Fibroblast of skin of left biceps (primary cell): ENCODE results near the gene RTP3.

Source experiments
- DNase-seq, 2 experiments: peaks; one replicate each; pipeline ENCODE4 v3.0.0-alpha.2; 2013; ENCODE audit warnings: low read depth in 2 of 2

Gene RTP3

DNA sequence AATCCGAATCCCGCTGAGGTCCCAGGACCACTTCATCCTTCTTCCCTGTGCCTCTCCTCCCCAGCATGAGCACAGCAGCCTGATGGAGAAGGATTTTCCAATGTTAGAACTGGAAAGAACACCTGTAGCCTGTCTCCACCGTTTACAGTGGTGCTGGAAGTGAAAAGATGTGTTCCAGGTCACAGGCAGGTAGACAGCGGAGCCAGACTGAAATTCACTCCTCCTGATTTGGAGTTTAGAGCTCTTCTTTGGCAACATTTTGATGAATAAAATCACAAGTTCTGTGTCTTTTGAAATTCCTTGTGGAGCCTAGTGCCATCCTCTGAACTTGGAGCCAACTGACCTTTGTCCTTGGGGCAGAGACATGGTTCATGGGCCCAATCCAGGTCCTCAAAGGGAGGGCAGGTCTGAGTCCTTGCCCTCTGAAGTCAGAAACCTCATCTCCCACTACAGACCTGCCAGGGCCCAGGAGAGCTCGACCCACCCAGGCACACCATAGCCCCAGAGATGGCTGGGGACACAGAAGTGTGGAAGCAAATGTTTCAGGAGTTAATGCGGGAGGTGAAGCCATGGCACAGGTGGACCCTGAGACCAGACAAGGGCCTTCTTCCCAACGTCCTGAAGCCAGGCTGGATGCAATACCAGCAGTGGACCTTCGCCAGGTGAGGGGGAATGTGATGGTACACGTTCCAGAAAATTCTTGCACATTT lies at the start of gene RTP3:
Gene RTP3 (plus strand): TSS at position 421 of the 710 bp plus-strand sequence. CDS start 87 bp downstream, at position 508.
- DNase-seq, result no peak

GRCh38 chr3:46448721-46449120 lies 49.1 kb upstream of the RTP3 start:
- no peak for DNase-seq

DNA sequence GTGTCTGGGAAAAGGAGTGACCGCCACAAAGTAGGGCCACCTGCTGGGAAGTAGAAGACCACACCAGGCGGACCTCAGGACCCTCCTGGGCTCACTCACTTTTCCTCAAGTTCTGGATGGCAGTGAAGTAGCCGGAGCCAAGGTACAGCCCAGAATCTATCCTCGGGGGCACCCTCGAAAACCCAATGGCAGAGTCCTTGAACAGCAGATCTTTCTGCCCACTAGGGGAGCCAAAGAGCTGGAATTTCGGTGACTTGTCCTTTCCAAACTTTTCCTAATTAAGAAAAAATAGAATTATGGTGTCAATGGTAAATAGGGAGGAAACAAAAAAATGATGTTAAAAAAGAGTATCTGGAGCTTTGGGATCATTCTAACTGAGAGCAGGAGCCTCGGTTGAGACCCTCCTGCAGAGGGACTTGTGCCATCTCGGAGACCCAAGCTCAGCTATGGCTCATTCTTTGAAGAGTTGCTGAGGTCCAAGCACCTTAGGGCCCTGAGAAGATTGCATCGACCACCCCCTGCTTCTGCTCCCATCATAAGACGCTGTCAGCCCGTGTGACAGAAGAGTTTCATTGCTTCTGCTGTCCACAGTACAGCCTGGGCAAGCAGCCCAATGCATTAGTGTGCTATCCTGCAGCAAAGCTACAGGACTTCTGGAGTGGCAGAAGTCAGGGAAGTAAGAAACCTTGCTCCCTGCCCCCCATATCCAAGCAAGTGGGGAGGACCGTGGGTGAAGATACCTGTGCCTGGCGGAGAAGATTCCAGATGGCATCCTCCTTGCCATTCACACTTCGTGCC lies 47.8 kb upstream of the RTP3 start:
- no peak for DNase-seq

DNA sequence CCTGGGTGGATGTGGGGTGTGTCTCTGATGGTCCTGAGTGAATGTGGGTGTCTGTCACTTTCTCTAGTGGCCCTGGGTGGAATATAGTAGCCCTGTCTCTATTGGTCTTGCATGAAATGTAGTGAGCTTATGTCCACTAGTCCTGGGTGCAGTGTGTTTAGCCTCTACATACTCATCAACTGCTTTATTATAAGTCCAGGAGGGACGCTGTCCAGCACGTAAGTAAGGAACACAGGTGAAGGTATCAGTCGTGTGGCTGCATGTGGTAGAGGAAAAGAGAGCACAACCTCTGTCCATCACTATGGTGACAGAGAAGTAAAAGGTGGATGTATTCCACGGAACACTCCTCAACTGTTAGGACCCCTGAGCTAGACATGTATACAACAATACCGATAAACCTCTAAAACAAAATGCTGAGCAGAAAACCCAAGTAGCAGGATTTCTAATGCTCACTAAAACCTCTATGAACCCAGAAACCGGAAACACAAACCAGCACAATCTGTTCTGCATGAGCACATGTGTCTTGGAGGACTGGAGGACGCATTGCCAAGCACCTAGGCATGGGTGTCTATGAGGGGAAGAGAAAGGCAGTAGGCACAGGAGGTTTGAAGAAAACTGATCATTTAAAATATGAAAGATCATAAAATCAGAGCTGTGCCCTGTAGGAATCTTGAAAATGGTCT lies 44.1 kb upstream of the RTP3 start:
- DNase-seq, result no peak

GRCh38 chr3:46454209-46454595 lies 43.6 kb upstream of the RTP3 start:
- no peak for DNase-seq

- DNase-seq, result no peak
Observed at GRCh38 chr3:46454606-46455005, 43.2 kb upstream of the RTP3 start.

- DNase-seq, result no peak
Observed at GRCh38 chr3:46455231-46456115, 42.3 kb upstream of the RTP3 start.

- no peak for DNase-seq
Observed at GRCh38 chr3:46456118-46456517, 41.7 kb upstream of the RTP3 start.

DNA sequence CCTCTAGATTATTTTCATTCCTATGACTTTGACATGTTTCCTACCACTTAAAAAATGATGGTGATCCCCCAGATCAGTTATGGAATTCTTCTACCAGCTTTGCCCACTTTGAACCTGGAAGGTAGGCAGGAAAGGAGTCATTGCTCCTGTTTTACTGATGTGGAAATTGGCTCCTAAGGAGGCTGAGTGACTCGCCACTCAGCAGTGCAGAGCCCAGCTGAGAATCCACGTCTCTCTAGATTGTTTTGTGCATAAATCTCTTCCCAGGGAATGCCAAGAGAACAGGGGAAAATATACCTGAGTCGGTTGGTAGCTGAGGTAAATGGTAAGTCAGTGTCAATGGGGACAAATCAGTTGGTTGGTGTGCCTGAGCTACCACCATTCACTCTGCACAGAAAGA lies 37.7 kb upstream of the RTP3 start:
- DNase-seq, result no peak

DNA sequence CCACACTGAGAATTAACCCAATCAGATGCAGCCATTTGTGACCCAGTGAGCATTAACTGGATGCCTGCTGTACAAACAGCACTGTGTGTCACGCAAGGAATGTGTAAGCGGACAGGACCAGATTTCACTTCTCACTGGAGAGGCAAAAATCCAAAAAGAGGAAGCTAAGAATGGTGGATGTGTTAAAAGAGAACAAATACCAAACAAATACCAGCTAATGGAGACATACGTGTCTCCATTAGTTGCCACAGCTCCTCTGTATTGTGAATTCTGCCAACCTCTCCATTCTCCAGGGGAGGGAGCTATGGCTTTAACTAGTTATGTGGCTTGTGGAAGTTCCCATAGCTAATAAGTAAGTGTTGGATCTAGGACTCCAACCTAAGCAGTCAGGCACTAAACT lies 35.7 kb upstream of the RTP3 start:
- no peak for DNase-seq

DNA sequence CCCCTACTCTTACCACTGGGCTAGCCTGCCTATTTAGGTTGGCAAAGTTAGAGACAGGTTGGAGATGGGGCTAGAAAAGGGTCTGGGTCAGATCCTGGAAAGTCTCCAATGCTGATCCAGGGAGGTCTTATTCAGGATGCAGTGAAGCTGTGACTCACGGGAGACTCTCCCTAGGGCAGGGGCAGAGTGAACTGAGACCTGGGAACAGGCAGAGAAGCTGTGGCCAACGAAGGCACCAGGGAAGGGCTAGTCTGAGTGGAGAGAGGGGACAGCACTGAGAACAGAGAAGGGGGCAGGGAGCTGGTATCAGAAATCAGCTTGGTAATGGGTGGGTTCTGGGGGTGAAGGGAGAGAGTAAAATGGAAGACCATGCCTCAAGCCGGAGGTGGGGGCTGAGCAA lies 35.3 kb upstream of the RTP3 start:
- no peak for DNase-seq

DNA sequence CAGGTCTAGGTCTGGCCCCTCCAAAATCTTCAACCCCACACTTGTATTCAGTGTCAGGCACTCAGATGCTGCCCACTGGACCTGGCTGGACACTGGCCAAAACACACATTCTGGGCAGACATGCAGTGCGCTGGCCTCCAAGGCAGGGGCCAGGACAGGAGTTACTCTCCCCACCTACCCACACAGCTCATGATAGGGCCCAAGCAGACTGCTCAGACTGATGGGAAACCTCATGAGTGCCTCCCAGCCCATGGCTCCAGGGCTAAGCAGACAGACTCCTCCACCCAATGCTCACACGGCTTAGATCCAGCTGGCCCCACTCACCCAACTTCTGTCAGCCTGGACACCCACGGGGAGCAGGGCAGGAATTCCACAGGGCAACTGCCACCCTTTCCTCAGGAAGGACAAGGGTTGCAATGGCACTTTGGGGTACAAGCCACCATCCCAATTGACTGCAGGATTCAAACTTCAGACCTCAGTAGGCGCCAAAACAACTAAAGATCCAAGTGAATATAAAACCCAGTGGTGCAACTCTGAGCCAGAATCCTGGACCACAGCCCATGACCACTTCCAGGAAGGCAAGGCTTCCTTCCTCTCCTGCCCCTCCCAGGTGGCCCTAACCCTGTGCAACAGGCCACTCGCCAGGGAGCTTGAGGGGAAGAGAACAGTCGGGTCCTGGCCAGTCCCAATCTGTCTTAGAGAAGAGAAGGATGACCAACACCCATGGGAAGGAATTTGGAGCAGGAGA lies 34.5 kb upstream of the RTP3 start:
- no peak for DNase-seq

DNA sequence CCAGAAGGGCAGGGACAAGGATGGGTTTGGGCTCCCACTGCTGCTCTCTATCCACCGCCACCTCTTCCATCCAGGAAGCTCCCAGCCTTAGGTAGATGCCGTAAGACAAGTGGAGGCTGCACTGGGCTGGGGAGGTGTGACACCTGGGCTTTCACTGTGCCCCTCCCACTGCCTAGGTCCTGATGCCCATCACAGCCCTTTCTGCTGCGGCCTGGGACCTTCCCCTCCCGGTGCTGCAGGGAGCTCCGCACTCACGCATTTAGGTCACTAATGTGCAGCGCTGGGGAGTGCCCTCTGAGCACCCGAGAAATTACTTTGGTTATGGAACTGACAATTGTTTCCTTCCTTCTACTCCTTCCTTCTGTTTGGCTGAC lies 33.9 kb upstream of the RTP3 start:
- DNase-seq, result no peak

DNA sequence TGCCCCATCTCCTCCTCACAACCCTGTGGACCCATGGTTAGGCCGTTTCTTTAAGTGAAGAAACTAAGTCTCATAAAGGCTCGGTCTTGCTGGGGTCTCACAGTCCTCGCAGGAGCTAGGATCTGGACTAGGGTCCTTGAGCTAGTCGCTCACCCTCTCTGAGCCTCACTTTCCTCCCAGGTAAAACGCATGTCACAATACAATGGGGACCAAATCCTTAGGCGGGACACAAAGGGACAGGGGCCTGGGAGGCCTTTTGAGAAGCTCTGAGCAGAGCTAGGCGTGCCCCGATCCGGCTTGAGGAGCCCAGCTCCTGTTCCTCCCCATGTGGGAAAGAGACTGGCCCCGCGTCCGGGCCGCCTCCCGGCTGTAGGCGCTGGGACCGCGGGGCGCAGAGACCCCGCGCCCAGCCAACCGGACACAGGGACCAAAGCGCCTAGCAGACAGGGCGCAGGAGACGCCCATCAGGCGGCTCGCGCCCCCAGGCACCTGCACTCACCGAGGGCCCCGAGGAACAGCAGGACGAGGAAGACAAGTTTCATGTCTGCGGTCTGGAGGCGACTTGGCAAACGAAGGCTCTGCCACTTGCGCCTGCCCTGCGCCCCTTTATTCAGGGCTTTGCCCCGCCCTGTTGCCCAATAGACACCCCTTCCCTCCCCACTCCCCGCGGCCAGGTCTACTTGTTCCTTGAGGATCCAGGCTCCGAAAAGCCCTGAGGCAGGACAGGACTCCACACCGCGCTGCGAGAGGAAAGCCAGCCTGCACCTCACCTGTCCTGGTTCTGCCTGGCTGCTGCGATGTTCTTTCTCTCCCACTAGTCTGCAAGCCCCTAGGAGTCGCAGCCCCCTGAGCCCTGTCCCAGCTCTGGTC lies 33.2 kb upstream of the RTP3 start, which contains the start of gene LTF:
Gene LTF (minus strand): TSS at position 580 of the 870 bp plus-strand sequence. CDS start 38 bp downstream, at position 542.
- DNase-seq, result no peak

- DNase-seq, result no peak
Observed at GRCh38 chr3:46465196-46465520, 32.6 kb upstream of the RTP3 start.

DNA sequence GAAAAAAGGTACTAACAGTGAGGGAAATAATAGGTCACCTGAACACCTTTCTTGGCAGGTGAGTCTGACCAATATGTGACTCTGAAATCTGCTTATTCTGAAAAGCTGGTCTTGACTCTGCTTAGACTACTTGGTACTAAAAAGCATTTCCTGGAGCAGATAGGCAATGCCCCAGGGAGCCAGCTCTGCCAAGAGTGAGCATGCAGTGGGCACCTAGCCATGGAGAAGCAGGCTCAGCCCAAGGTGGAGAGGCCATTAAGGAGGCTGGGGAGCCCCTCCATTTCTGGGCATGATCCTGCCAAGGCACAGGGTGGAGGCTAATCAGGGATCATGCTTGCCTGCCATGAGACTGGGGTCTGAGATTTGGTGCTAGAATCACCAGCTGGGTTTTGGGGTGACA lies 31.5 kb upstream of the RTP3 start:
- DNase-seq, result no peak

DNA sequence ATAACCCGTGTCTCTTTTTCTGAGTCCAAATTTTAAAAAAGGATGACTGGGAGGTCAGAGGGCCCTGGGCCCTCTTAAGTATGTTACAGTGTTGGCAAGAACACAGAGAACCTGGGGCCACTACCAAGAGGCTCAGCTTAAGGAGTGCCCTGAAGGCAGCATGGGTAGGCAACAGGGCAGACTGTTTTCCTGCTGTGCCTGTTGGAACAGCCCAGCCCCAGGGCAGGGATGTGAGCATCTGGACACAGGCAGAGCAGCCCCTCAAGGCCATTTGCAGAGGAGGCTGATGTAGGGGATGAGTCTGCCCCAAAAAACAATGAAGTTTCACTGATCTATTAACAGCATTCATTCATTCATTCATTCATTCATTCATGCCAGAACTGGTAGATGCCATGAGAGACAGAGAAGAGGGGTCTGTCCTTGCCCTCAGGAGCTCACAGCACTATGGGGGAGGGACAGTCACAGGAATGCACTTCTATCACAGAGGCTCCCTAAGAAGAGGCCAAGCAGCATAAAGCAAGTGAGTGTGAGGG lies 30.8 kb upstream of the RTP3 start:
- DNase-seq, result no peak

- no peak for DNase-seq
Observed at GRCh38 chr3:46467562-46467961, 30.2 kb upstream of the RTP3 start.

DNA sequence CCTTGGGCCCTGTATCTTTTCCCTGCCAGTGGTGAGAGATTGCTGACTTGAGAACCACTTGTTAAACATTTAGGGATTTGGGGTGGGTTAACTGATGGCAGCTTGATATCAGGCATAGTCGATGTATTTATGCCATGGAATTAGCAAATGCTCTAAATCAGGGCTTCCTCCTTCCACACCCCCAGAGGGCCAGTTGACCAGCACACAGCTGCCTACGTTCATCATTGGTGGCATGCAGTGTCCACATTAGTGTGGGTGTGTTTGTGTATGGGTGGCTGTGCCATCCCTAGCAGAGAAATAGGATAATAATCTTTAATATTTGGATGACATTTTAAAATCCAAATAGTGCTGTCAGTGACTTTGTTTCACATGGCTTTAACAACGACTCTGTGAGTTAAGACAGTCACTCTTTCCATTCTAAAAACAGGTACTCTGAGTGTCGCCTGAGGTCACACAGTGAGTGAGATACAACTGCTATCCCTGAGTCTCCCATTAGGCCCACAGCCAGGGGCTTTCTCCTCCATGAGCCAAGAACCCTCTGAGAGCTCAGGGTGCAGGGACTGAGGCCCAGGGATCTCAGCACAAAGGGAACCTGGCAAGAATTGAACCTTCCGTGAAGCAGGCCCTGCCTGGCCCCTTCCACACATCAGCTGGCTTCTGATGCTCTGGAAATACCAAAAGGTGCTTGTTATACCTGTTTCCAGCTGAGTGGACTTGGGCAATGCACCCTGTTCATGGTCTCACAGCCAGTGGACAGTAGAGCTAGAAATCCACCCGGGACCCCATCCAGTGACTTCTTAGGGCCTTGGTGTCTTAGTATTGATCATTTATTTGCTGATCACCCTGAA lies 28.8 kb upstream of the RTP3 start:
- no peak for DNase-seq
